Measurements from ENCODE around the gene ADAMTS18. TPM values are rescaled to one million over a fixed set of nuclear protein-coding genes. Genes with fewer than 3 reads are reported as not detected.
"Not testable (repeated sequence)": the region's sequence is repeated elsewhere in the genome, so short reads cannot be mapped to it uniquely, and the experiment has no call there.

ADAMTS18 gene
- total RNA-seq, 1 experiment from 2014 or later: not detected

GRCh38 chr16:77282345-77282744 is 152.5 kb downstream of the ADAMTS18 start:
- H3K4me3 ChIP-seq (replicated peaks in 1 of 2; ENCODE audit: low read depth in 1 of 2, low read length in 2 of 2): no peak overlapping the region
- no TSS peak for BruUV-seq (replicated peaks)
- POLR2A ChIA-PET: no interaction called here
- CTCF ChIA-PET: no interaction called here
- DNase-seq (ENCODE audit: low read depth, low spot score) (no peak), ATAC-seq (no peak)
- no peak overlapping the region for H3K9ac ChIP-seq (ENCODE audit: low read length)
- TF ChIP-seq REST (IDR thresholded peaks at IDR 0.05; ENCODE audit: low read depth) (no peak), ZFX (IDR thresholded peaks at IDR 0.05) (no peak), POLR2AphosphoS5 (IDR thresholded peaks at IDR 0.05; ENCODE audit: low read depth, low read length) (no peak)
- H3K4me1 ChIP-seq (ENCODE audit: control insufficient read depth in 1 of 2, insufficient read depth in 2 of 2, low read length in 2 of 2): no peaks in the 10 kb centered on the region
- no peaks in the 10 kb centered on the region for H3K9me3 ChIP-seq (ENCODE audit: control insufficient read depth in 1 of 2, insufficient read depth in 1 of 2, low read depth in 1 of 2, low read length in 2 of 2)
- RAD21 ChIA-PET (ENCODE audit: low non-redundant PET in 1 of 2, low total read pairs in 2 of 2, uncharacterized antibody in 2 of 2, unreplicated experiment in 2 of 2): no interaction called here
- no peak overlapping the region for H3K27ac ChIP-seq (ENCODE audit: low read depth, low read length)
- no peaks in the 10 kb centered on the region for H3K79me2 ChIP-seq (ENCODE audit: insufficient read depth, low read length)
- intact Hi-C loops (cut with micrococcal nuclease): no loop called here
- H3K9me2 ChIP-seq (ENCODE audit: insufficient read depth): no peaks in the 10 kb centered on the region
- no peaks in the 10 kb centered on the region for H3K36me3 ChIP-seq (ENCODE audit: control insufficient read depth in 1 of 2, insufficient read depth in 2 of 2, low read length in 2 of 2)
- H2AFZ ChIP-seq (ENCODE audit: low read depth, low read length, poor library complexity, severe bottlenecking): no peak overlapping the region
- peaks cover 20% of the 10 kb centered on the region for H3K27me3 ChIP-seq (ENCODE audit: insufficient read depth, low read length)
- no peaks in the 10 kb centered on the region for H4K20me1 ChIP-seq (ENCODE audit: insufficient read depth)
- H3K4me2 ChIP-seq (ENCODE audit: low read length): no peak overlapping the region

- H3K36me3 ChIP-seq (ENCODE audit: control insufficient read depth in 1 of 2, insufficient read depth in 2 of 2, low read length in 2 of 2); H2AFZ ChIP-seq (ENCODE audit: low read depth, low read length, poor library complexity, severe bottlenecking); DNase-seq (ENCODE audit: low read depth, low spot score); intact Hi-C loops (cut with micrococcal nuclease); POLR2A ChIA-PET; BruUV-seq (replicated peaks); CTCF ChIA-PET; H3K4me3 ChIP-seq (replicated peaks in 1 of 2; ENCODE audit: low read depth in 1 of 2, low read length in 2 of 2); RAD21 ChIA-PET (ENCODE audit: low non-redundant PET in 1 of 2, low total read pairs in 2 of 2, uncharacterized antibody in 2 of 2, unreplicated experiment in 2 of 2); H3K9me2 ChIP-seq (ENCODE audit: insufficient read depth); H3K4me2 ChIP-seq (ENCODE audit: low read length); H3K79me2 ChIP-seq (ENCODE audit: insufficient read depth, low read length); H3K9me3 ChIP-seq (ENCODE audit: control insufficient read depth in 1 of 2, insufficient read depth in 1 of 2, low read depth in 1 of 2, low read length in 2 of 2); H3K4me1 ChIP-seq (ENCODE audit: control insufficient read depth in 1 of 2, insufficient read depth in 2 of 2, low read length in 2 of 2); H4K20me1 ChIP-seq (ENCODE audit: insufficient read depth); H3K27ac ChIP-seq (ENCODE audit: low read depth, low read length); ATAC-seq; H3K9ac ChIP-seq (ENCODE audit: low read length): not testable (repeated sequence)
- peaks cover 12% of the 10 kb centered on the region for H3K27me3 ChIP-seq (ENCODE audit: insufficient read depth, low read length)
These were observed 155.5 kb downstream of the ADAMTS18 start for GRCh38 chr16:77279316-77279715.
